Activated CD4-positive, alpha-beta T cell treated with anti-CD3 and anti-CD28 coated beads, Interleukin-2, Interleukin-6, amounts not matched to agents 100 ng/mL and 50 ng/mL, durations not matched to agents 16 hours and 8 hours (primary cell): Measurements from ENCODE around the gene GATB.

Experiments
- DNase-seq: peaks from one replicate; pipeline ENCODE4 v3.0.0-alpha.2; 2020

The GATB gene

GRCh38 chr4:151692443-151692782, 68.4 kb downstream of the GATB start:
- no peak for DNase-seq

DNA sequence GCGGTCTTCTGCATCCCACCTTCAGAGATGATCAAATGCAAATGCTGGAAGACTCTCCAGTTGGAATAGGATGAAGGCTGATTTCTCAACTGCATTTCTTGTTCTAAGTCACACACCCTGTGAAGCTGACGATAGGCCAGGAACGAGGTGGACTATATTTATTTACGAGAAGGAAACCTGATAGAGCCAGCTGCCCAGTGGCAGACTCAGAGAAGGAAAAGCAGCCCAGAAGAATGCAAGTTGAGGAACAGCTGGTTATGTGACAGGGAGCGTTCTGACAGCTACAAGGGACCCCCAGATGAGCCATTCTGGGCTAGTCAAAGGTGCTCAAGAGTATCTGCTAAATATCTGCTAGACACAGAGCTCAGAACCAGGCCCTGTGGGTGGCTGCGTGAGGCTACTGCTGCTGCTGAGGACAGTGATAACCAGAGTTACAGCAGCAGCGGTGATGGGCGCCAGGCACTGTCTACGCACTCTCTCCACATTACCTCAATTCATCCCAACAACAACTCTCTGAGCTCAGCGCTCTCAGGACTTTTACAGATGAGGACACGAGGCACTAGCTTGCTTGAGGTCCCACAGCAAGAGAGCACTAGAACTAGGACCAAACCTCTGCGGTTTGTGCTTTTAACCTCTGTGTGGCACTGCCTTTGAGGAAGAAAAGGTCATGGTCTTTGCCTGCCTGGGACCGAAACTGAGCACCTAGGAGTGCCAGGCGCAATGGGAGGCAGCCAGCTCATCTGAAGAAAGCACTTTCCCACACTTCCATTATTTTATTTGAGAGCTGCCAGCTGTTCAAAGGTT, 69.0 kb downstream of the GATB start:
- DNase-seq: no peak

GRCh38 chr4:151690876-151691275, 69.9 kb downstream of the GATB start:
- no peak for DNase-seq

DNA sequence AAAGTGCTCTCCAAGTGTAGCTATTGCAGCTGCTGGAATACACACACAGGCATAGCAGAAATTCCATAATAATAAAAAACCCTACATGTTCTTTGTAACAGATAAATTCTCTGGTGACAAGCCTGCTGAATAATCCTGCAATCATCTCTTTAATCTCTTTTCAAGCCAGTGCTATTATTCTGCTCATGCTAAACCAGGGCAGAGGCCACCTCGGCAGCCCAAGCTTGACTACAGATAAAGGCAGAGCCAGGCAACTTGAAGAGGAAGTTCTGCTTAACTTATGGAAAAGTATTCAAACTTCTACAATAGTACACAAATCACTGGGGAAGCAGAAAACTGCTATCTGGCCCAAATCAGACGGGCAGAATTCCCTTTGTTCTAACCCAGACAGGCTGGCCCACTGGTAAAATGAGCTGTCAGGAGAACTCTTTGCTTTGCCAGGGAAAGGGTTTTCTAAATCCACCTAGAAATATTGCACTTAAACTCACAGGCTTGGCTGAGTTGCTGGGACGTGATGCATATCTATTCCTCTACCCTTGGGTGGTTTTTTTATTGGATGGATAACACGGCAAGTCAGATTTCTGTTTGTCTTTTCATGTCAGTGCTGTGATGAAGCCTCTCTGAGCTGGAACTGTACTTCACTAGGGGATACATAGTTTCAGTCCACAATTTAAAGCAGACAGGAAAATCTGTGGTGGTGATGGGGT, 70.5 kb downstream of the GATB start:
- no peak for DNase-seq

- no peak for DNase-seq
Measured at GRCh38 chr4:151689211-151689991, 71.4 kb downstream of the GATB start.

GRCh38 chr4:151688785-151689043, 72.1 kb downstream of the GATB start:
- no peak for DNase-seq

GRCh38 chr4:151688003-151688784, 72.6 kb downstream of the GATB start:
- DNase-seq: no peak

DNA sequence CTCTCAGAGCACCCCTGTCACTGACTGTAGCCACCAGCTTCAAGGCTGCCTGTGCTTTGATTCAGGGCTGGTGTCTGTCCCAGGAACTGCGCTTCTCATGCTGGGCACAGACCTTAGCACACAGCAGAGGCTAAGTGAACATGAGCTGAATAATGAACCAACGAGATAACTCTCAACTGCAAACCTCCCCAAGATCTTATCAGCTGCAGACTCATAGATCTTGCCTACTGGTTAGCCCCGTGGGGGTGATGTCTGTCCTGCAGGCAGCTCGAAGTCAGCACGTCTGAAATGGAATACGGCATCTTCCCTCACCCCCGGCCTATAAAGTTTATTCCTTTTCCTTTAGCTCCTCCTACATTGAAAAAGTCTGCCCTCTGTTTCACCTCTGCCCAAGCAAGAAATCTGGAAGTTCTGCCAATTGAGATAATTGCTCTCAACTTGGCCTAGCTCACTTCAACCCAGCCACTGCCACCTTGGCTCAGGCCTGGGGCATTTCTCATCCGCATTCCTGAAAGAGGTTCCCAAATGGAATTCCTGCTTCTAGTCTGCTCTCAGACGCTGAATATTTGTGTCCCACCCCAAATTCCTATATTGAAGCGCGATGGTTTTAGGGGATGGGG, 73.7 kb downstream of the GATB start:
- no peak for DNase-seq

GRCh38 chr4:151685303-151685702, 75.5 kb downstream of the GATB start:
- no peak for DNase-seq

DNA sequence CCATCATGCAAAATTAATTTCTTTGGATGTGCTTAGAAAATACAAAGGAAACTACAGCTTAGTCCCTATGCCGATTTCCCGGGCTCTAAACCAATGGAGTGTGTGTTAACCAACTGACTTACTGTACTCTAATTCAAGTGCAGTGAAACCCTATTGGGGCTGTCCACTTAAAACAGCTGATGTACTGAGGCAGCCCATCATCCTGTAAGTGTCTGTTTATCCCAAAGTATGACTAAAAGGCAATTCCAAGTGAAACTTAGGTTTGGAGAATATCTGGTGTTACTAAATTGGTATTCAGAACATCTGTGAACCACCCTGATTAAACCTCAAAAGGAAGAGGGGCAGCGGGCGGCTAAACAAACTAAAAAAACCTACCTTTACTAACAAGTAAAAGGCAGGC, 79.7 kb downstream of the GATB start:
- DNase-seq: no peak

DNA sequence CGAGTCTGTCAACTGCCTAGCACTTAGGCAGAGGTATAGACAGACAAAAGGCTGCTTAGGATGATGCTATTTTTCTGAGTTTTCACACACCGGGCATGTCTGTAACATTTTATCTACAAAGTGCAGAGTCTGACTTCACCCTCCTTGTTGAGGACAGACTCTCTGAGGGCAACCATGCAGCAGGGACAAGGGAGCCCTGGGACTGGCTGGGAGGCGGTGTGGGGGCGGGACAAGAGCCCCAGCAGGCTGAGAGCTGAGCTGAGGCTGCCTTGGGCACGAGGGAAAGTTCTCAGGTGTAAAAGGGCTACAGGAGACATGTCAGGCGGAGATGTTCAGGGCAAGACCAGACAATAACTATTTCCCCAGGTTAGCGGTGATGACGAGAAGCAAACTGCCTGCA, 81.6 kb downstream of the GATB start:
- DNase-seq: no peak

DNA sequence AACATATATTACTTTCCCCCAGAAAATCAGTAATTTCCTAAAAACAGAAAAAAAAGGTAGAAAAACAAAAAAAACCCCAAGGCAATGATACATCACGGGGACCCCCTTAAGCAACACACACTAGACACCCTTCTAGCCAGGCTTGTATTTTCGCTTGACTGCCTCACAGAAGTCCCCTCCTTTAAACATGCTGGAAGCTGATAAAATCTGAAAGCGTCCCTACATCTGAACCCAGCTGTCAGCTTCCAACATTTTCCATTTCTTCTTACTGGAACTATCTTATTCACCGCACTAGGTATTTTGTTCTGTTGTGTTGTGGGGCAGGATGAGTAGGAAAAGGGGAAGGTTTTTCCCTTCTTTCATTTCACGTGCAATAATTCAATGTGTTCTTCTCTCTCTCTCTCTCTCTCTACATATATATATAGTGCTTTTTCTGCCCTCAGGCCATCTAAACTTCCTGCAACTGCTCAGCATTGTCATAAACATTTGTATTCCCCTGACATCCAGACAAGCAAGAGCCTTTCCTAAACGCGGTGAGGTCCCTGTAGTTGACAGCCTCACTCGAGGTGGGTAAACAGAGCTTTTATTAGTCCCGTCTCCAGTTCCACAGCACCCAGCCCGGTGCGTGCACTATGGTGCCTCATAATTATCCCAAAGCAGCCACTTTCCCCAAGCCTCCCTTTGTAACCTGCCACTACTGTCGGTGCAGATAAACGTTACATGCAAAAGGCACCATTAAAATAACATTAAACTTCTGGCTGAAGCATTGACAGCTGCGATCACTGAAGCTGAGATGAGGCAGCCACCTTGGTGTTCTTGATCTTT, 82.5 kb downstream of the GATB start:
- DNase-seq: no peak

DNA sequence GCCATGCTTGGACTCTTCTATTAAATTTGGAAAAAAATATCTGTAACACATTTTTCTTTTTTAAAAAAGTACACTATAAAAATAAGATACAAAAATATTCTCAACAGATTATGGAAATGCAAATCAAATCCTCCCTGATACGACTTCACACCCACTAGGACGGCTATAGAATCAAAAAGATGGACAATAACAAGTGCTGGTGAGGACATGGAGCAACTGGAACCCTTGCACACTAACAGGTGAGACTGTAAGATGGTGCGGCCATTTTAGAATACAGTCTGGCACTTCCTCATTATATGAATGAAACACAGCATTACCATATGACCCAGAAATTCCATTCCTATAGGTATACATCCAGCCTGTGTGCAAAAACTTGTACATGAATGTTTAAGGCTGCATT, 83.6 kb downstream of the GATB start:
- no peak for DNase-seq

- DNase-seq: no peak
Measured at GRCh38 chr4:151676301-151676700, 84.5 kb downstream of the GATB start.

GRCh38 chr4:151675411-151675971, 85.3 kb downstream of the GATB start:
- DNase-seq: no peak

DNA sequence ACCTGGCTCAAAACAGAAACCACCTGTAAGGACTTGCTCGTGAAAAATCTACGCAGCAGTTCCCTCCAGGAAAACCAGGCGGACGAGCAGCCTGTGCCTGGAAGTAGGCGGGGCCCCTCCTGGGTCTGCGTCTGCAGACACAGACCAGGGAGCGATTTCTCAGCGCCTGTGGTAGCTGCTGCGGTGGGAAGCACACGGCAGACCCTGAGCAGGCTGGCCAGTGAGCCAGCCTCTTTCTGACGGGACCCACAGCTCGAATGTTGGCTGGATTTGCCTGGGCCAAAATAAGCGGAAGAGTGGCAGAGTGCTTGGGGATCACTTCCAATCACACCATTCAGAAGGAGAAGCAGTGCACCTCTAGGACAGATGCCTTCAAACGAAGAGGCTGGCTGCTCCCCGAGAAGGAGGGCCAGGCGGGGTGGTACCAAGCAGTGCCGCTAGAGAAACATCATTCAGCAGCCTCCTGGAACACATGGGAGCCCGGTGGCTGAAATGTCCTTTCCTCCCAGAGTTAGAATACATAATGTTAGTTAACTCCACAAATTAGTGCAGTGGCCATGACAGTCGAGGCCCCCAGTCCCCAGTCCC, 85.9 kb downstream of the GATB start:
- no peak for DNase-seq

- no peak for DNase-seq
Measured at GRCh38 chr4:151673908-151674520, 86.8 kb downstream of the GATB start.

DNA sequence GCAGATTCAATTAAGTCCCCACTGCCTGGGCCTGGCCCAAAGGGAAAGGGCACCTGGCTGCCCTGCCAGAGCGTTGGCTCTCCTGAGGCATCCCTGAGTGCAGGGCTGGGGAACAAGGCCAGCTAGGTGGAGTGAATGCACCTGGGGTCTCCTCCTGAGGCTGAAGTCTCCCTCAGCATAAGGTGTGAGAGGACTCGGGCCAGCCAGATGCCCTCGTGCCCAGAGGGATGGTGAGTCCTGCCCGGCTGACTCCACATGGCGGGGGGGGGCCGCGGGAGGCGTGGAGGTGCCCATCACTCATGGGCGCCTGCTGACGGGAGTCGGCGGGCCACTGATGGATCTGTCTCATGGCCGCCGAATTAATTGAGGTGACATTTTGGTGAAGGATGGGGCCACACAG, 87.8 kb downstream of the GATB start:
- DNase-seq: no peak

DNA sequence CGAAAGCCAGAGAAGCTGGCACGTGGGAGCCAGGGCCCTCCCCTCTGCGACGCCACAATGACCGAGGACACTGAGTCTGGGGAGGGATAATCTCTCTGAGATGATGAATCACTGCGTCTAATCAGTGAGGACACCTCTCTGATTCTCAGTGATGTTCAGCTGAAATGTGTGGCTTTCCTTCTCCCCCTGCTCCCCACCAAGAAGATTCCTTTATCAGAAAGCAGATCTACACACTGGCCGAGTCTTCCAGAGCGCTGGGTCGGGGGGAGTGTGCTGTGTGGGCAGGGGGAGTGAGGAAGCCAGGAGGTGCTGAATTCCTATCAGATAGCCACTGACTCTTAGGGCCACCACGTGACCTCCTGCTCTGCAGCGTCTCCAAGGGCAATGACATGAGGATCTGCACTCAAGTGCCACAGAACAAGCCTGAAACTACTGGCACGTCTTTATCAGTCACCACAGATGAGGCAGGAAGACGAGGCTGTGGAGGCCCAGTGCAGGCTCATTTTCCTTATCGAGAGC, 89.2 kb downstream of the GATB start:
- no peak for DNase-seq

DNA sequence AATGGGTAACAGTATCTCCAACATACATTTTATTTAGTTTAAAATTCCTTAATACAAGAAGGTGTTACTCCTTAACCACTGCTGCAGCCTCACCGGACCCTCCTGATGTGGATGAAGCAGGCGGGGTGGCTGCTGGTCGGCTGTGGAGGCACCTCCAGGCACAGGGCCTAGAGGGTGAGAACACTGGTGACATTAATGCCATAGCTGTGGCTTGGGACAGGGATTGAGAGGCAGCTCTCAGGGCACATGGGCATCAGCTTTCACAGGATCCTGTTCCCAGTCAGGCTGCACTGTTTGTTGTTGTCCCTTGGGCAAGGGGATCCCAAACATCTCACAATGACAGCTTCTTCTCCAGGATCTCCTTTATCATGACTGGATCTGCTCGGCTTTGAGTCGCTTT, 90.0 kb downstream of the GATB start:
- DNase-seq: no peak

DNA sequence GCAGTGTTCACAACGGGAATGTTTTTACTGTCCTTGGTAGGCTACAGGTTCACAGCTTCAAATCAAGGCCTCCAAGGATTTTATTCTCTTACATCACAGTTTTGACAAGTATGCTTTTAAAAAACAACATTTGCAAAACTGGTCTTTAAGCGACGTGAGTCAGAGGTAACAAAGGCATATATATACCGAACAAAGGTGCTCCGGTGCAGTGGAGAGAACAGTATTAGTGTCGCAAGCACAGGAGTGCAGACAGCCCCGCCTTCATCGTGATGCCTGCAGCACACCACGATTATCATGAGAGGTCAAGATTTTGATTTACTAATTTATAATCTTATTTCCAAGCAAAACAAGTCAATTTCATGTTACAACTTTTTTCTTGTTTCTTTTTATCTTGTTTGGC, 90.8 kb downstream of the GATB start:
- DNase-seq: no peak
